HCT116 (cell line): ENCODE measurements around the gene ADGRB3. TPM values are rescaled to one million over a fixed set of nuclear protein-coding genes. Genes with fewer than 3 reads are reported as not detected.

ENCODE experiments used
- ATAC-seq: fragments of 200-7000 bp; cut with Tn5 transposase; 2 replicates; pipeline ENCODE4 v1.9.1; 2020; ENCODE audit warnings: mild to moderate bottlenecking, moderate library complexity
- BruUV-seq: library from RNA; stranded (reverse); fragments of 400-500 nt; replicated peaks from 2 replicates; lab custom pipeline; 2021; lab: Mats Ljungman, UMichigan
- CTCF ChIA-PET: fragments of 300-600 bp; sonication (Branson Sonifier 250); formaldehyde crosslinking; loops from one replicate; lab custom pipeline; 2021; ENCODE audit warnings: antibody characterized with exemption; lab: Charles Lee
- POLR2A ChIA-PET: fragments of 300-600, 350-600 bp; sonication (Branson Sonifier 250); formaldehyde crosslinking; loops from one replicate; lab custom pipeline; 2021; ENCODE audit warnings: antibody characterized with exemption; lab: Charles Lee
- RAD21 ChIA-PET, 2 experiments: fragments of 300-600 bp; sonication (Branson Sonifier 250); formaldehyde crosslinking; loops; one replicate each; lab custom pipeline; 2023; ENCODE audit warnings: low total read pairs in 2 of 2; ENCODE audit not compliant: uncharacterized antibody in 2 of 2, unreplicated experiment in 2 of 2, low non-redundant PET in 1 of 2; lab: Charles Lee
- DNase-seq: peaks from one replicate; pipeline ENCODE4 v3.0.0-alpha.2; 2010; ENCODE audit warnings: low read depth, low spot score
- H2AFZ ChIP-seq: fragments of 200-600 bp; shearing (Covaris generic), sonication (generic); 2 replicates; pipeline ENCODE4 v1.6.1; 2017; ENCODE audit warnings: low read depth, mixed run types, mixed read lengths, antibody characterized with exemption, low read length; ENCODE audit not compliant: poor library complexity, severe bottlenecking
- H3K27ac ChIP-seq: 2 replicates; pipeline ENCODE4 v1.5.1; 2012; ENCODE audit warnings: low read depth, low read length
- H3K27me3 ChIP-seq: fragments of 200-600 bp; sonication (generic); 2 replicates; pipeline ENCODE4 v1.6.1; 2016; ENCODE audit warnings: mixed run types, low read length, mixed read lengths; ENCODE audit not compliant: insufficient read depth
- H3K36me3 ChIP-seq, 2 experiments: fragments of 200-500 bp in 1 of 2; fragments of 200-600 bp in 1 of 2; sonication (Bioruptor generic) in 1 of 2; sonication (generic) in 1 of 2; 2 replicates each; pipeline versions ENCODE4 v1.5.1 to v1.6.1; 2014 to 2016; ENCODE audit warnings: low read length in 2 of 2, inconsistent platforms in 1 of 2, mixed read lengths in 1 of 2, mixed run types in 1 of 2; ENCODE audit not compliant: insufficient read depth in 2 of 2, control insufficient read depth in 1 of 2
- H3K4me1 ChIP-seq, 2 experiments: fragments of 200-600 bp in 1 of 2; sonication (generic) in 1 of 2; 2 replicates each; pipeline versions ENCODE4 v1.5.1 to v1.6.1; 2012 to 2017; ENCODE audit warnings: low read length in 2 of 2, inconsistent platforms in 1 of 2, mild to moderate bottlenecking in 1 of 2, mixed read lengths in 1 of 2, mixed run types in 1 of 2, moderate library complexity in 1 of 2; ENCODE audit not compliant: insufficient read depth in 2 of 2, control insufficient read depth in 1 of 2
- H3K4me2 ChIP-seq: fragments of 200-600 bp; sonication (generic); 2 replicates; pipeline ENCODE4 v1.6.1; 2017; ENCODE audit warnings: mixed run types, low read length, mixed read lengths
- H3K4me3 ChIP-seq, 2 experiments: fragments of 200-600 bp in 1 of 2; sonication (generic) in 1 of 2; replicated peaks in 1 of 2; 2 replicates each; pipeline ENCODE4 v1.5.1; 2011 to 2016; ENCODE audit warnings: low read length in 2 of 2, control low read depth in 1 of 2, low read depth in 1 of 2, mild to moderate bottlenecking in 1 of 2, mixed read lengths in 1 of 2, mixed run types in 1 of 2
- H3K79me2 ChIP-seq: fragments of 200-600 bp; sonication (generic); 2 replicates; pipeline ENCODE4 v1.6.1; 2017; ENCODE audit warnings: mild to moderate bottlenecking, mixed run types, low read length, moderate library complexity, mixed read lengths; ENCODE audit not compliant: insufficient read depth
- H3K9ac ChIP-seq: fragments of 200-600 bp; sonication (generic); 2 replicates; pipeline ENCODE4 v1.6.1; 2016; ENCODE audit warnings: low read length, mixed read lengths
- H3K9me2 ChIP-seq: fragments of 200-600 bp; sonication (generic), shearing (Covaris generic); 2 replicates; pipeline ENCODE4 v1.6.1; 2017; ENCODE audit warnings: mixed run types, mild to moderate bottlenecking, moderate library complexity; ENCODE audit not compliant: insufficient read depth
- H3K9me3 ChIP-seq, 2 experiments: fragments of 200-500 bp in 1 of 2; fragments of 200-600 bp in 1 of 2; sonication (Bioruptor generic) in 1 of 2; sonication (generic) in 1 of 2; 2 replicates each; pipeline ENCODE4 v1.6.1; 2014 to 2017; ENCODE audit warnings: low read length in 2 of 2, mixed read lengths in 2 of 2, inconsistent platforms in 1 of 2, low read depth in 1 of 2, mild to moderate bottlenecking in 1 of 2, mixed run types in 1 of 2, moderate library complexity in 1 of 2; ENCODE audit not compliant: control insufficient read depth in 1 of 2, insufficient read depth in 1 of 2
- H4K20me1 ChIP-seq: fragments of 200-600 bp; sonication (generic), shearing (Covaris generic); 2 replicates; pipeline ENCODE4 v1.6.1; 2017; ENCODE audit warnings: mixed run types, mild to moderate bottlenecking, moderate library complexity; ENCODE audit not compliant: insufficient read depth
- ATF3 ChIP-seq: IDR thresholded peaks from 2 replicates; pipeline ENCODE4 v1.6.1; 2012
- CBX3 ChIP-seq: IDR thresholded peaks from 2 replicates; pipeline ENCODE4 v1.6.1; 2012; ENCODE audit warnings: low read depth
- CTCF ChIP-seq, 3 experiments: fragments of 200-600 bp in 1 of 3; sonication (generic) in 1 of 3; IDR thresholded peaks in 2 of 3; conservative IDR thresholded peaks in 1 of 3; 2 replicates each; pipeline ENCODE4 v1.5.1; 2012 to 2017; ENCODE audit warnings: low read depth in 2 of 3, low read length in 2 of 3, antibody characterized with exemption in 1 of 3, borderline replicate concordance in 1 of 3, control low read depth in 1 of 3, mild to moderate bottlenecking in 1 of 3, mixed read lengths in 1 of 3, mixed run types in 1 of 3, moderate library complexity in 1 of 3; ENCODE audit not compliant: insufficient read depth in 1 of 3
- EGR1 ChIP-seq: IDR thresholded peaks from 2 replicates; pipeline ENCODE4 v1.6.1; 2012; ENCODE audit warnings: low read depth
- EZH2phosphoT487 ChIP-seq: fragments of 200-600 bp; IDR thresholded peaks from 2 replicates; pipeline ENCODE4 v1.6.1; 2018; ENCODE audit warnings: antibody characterized with exemption, borderline replicate concordance
- FOSL1 ChIP-seq: IDR thresholded peaks from 2 replicates; pipeline ENCODE4 v1.6.1; 2012; ENCODE audit warnings: low read depth
- JUND ChIP-seq: IDR thresholded peaks from 2 replicates; pipeline ENCODE4 v1.6.1; 2012
- MAX ChIP-seq: IDR thresholded peaks from 2 replicates; pipeline ENCODE4 v1.6.1; 2012
- POLR2AphosphoS5 ChIP-seq: IDR thresholded peaks from 2 replicates; pipeline ENCODE4 v1.6.1; 2011; ENCODE audit warnings: mild to moderate bottlenecking, low read depth, low read length, moderate library complexity
- RAD21 ChIP-seq: IDR thresholded peaks from 2 replicates; pipeline ENCODE4 v1.6.1; 2012; ENCODE audit warnings: low read depth, mild to moderate bottlenecking
- SP1 ChIP-seq: IDR thresholded peaks from 2 replicates; pipeline ENCODE4 v1.6.1; 2012; ENCODE audit warnings: low read depth
- ZBTB33 ChIP-seq: IDR thresholded peaks from 2 replicates; pipeline ENCODE4 v1.6.1; 2011; ENCODE audit warnings: mild to moderate bottlenecking, low read length, moderate library complexity; ENCODE audit not compliant: insufficient replicate concordance; ENCODE audit errors: extremely low read depth
- ZNF274 ChIP-seq: fragments of 200-500 bp; sonication (Bioruptor generic); IDR thresholded peaks from 2 replicates; pipeline ENCODE4 v1.6.1; 2014; ENCODE audit warnings: mild to moderate bottlenecking, low read depth, low read length, inconsistent platforms
- intact Hi-C: fragments of 100-400 bp; cut with micrococcal nuclease; formaldehyde crosslinking; loops from 2 replicates; pipeline ENCODE4 v1.10.0; 2022
- total RNA-seq: library from RNA; stranded (reverse); gene quantifications from one replicate; pipeline ENCODE4 v1.2.1, GENCODE V29; 2021; ENCODE audit not compliant: unreplicated experiment

ADGRB3 gene
- total RNA-seq, 1 experiment from 2014 or later, result not detected

GRCh38 chr6:69027861-69028260 lies 392.8 kb downstream of the ADGRB3 start:
- Histone ChIP-seq H3K4me2 (no peak overlapping the region), H3K36me3 (no peaks in the 10 kb centered on the region), H4K20me1 (no peaks in the 10 kb centered on the region), H3K79me2 (no peaks in the 10 kb centered on the region), H3K9me3 (peaks cover 2 to 3% of the 10 kb centered on the region in 2 experiments; a peak in 2 of 4 replicates), H3K4me1 (no peaks in the 10 kb centered on the region), H3K9me2 (no peaks in the 10 kb centered on the region), H3K9ac (no peak overlapping the region), H3K27ac (no peak overlapping the region), H2AFZ (no peak overlapping the region), H3K4me3 (no peak overlapping the region), H3K27me3 (no peaks in the 10 kb centered on the region)
- no peak for ATAC-seq
- TF ChIP-seq EGR1 (no peak), POLR2AphosphoS5 (no peak), JUND (no peak), FOSL1 (no peak), SP1 (no peak), RAD21 (no peak), MAX (no peak), ATF3 (no peak)
- intact Hi-C loops, result no loop called here
- no TSS peak for BruUV-seq
- DNase-seq, result no peak
- RAD21 ChIA-PET, result no interaction called here
- CTCF ChIA-PET, result no interaction called here
- POLR2A ChIA-PET, result no interaction called here

GRCh38 chr6:69038841-69039240 lies 403.8 kb downstream of the ADGRB3 start:
- H3K9me3 ChIP-seq, result peaks cover 3 to 20% of the 10 kb centered on the region in 2 experiments; a peak in 2 of 4 replicates
- no peak overlapping the region for H2AFZ ChIP-seq
- no peaks in the 10 kb centered on the region for H3K36me3 ChIP-seq
- no peaks in the 10 kb centered on the region for H3K4me1 ChIP-seq
- POLR2A ChIA-PET, result no interaction called here
- no peaks in the 10 kb centered on the region for H3K79me2 ChIP-seq
- no peak for DNase-seq
- H4K20me1 ChIP-seq, result no peaks in the 10 kb centered on the region
- RAD21 ChIA-PET, result no interaction called here
- H3K27me3 ChIP-seq, result no peaks in the 10 kb centered on the region
- intact Hi-C loops, result no loop called here
- no peak overlapping the region for H3K4me3 ChIP-seq
- CTCF ChIA-PET, result no interaction called here
- no peak overlapping the region for H3K27ac ChIP-seq
- H3K9me2 ChIP-seq, result no peaks in the 10 kb centered on the region
- no TSS peak for BruUV-seq
- H3K4me2 ChIP-seq, result no peak overlapping the region
- ATAC-seq, result no peak
- no peak overlapping the region for H3K9ac ChIP-seq
- TF ChIP-seq CBX3 (no peak), EZH2phosphoT487 (no peak), ZNF274 (no peak), CTCF (IDR thresholded peaks at IDR 0.05 in 2 of 3, conservative IDR thresholded peaks at IDR 0.05 in 1 of 3; ENCODE audit: borderline replicate concordance in 1 of 3, insufficient read depth in 1 of 3, low read depth in 2 of 3, low read length in 2 of 3) (no peak), JUND (no peak), ZBTB33 (no peak)
